Heart left ventricle (tissue), 13 donors: ENCODE data around the gene CGB7.

Experiments
- POLR2A ChIP-seq, 2 donors: fragments of 450-650 bp; IDR thresholded peaks; one replicate each; pipeline ENCODE4 v1.6.1; 2017; ENCODE audit warnings: antibody characterized with exemption in 2 of 2, mild to moderate bottlenecking in 2 of 2, moderate library complexity in 2 of 2
- TF ChIP-seq, protein P1 (sequence below), 12 donors: fragments of 200-600 bp; sonication (generic) in 4 of 12; IDR thresholded peaks; one replicate each; pipeline versions ENCODE4 v1.5.0 to v1.8.0; 2018 to 2022; ENCODE audit warnings: antibody characterized with exemption in 12 of 12, mild to moderate bottlenecking in 5 of 12
- donor health status: ischemic (EF 13 %, LVEDD 7.1; RV severe dilation, severe dysfunction).
- donor health status: DM: no; HTN: yes; CAD: no.
- donor health status: DM: no; HTN: no; CAD: no.
- donor health status: ischemic (EF 25% LVEDD 6.9; RV normal size, moderate dysfunction).
- donor health status: ischemic (EF 25% LVEDD 5.7; RV mildly dilated, moderate dysfunction).
- donor health status: ischemic (EF 35%, LVEDD 5.7; RV mildly dilated, moderate dysfunction).
- donor health status: nonischemic (EF 11% LVEDD 7.7; RV severe dilation, severe dysfunction).
- donor health status: DM: yes; HTN: yes; CAD: no.
- donor health status: PGD.
- donor health status: ischemic (EF 29% LVEDD 5.4; RV normal size, mild dysfunction).
- donor health status: nonischemic (EF 23%, LVEDD 6.1; RV moderate dilation, normal function).

DNA sequence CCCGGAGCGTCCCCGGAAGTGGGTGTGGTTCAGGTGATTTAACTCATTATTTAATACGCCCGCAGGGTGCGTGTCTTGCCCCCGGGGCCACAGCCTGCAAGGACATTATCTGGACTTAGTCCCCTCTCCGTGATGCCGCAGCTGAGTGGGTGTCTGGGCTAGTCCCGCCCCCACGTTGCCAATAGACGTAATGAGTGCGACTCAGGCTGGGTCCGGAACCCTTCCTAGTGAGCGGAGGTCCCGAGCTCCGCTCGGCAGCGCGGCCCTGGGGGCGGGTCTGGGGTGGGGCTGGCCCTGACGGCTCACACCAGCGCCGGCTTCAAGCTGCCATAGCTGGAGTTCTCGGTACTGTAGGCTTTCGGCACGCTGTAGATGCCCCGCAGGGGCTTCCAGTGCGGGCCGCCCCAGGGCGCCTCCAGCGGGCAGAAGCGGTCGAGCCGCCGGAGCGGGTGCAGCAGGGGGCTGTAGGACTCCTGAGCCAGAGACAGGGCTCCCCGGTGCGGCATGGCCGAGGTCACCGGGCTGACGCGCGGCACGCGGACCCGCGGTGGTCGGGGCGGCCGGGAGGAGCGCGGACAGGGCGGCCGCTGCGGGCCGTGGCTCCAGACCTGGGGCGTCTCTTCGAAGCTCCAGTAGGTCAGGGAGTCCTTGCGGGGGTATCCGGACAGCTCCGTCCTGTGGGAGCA, 39.7 kb downstream of the CGB7 start:
- TF ChIP-seq, protein P1, sequence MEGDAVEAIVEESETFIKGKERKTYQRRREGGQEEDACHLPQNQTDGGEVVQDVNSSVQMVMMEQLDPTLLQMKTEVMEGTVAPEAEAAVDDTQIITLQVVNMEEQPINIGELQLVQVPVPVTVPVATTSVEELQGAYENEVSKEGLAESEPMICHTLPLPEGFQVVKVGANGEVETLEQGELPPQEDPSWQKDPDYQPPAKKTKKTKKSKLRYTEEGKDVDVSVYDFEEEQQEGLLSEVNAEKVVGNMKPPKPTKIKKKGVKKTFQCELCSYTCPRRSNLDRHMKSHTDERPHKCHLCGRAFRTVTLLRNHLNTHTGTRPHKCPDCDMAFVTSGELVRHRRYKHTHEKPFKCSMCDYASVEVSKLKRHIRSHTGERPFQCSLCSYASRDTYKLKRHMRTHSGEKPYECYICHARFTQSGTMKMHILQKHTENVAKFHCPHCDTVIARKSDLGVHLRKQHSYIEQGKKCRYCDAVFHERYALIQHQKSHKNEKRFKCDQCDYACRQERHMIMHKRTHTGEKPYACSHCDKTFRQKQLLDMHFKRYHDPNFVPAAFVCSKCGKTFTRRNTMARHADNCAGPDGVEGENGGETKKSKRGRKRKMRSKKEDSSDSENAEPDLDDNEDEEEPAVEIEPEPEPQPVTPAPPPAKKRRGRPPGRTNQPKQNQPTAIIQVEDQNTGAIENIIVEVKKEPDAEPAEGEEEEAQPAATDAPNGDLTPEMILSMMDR (IDR thresholded peaks at IDR 0.05): peak in 9 of 12 donors; percentile 32 to 68 (median 50)
- no peak for TF ChIP-seq POLR2A (IDR thresholded peaks at IDR 0.05)
